ENCODE results near the gene STK32B.

STK32B gene

DNA sequence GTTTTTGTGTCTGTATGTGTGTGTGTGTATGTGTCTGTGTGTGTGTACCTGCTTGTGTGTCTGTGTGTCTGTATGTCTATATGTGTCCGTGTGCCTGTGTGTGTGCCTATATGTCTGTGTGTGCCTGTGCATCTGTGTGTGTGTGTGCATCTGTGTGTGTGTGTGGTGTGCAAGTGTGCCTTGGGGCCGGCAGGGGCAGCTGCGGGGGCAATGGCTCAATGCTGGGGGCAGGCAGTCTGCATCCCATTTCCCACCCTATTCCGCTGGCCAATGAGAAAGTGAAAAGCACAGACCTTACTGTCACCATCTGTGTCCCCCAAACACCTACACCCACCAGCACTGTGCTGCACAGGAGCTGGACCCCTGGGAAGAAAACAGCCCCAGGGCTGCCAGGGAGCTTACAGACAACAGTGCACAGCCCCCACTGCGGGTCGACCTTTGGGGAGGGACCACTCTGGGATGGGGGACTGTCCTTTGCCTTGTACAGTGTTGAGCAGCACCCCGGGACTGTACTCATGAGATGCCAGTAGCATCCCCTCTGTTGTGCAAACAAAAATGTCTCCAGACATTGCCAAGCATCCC is 411.1 kb downstream of the STK32B start:
- no peak overlapping the region for H3K4me3 ChIP-seq (ENCODE audit: control insufficient read depth, low read depth, low read length)
- TF ChIP-seq, protein P1, sequence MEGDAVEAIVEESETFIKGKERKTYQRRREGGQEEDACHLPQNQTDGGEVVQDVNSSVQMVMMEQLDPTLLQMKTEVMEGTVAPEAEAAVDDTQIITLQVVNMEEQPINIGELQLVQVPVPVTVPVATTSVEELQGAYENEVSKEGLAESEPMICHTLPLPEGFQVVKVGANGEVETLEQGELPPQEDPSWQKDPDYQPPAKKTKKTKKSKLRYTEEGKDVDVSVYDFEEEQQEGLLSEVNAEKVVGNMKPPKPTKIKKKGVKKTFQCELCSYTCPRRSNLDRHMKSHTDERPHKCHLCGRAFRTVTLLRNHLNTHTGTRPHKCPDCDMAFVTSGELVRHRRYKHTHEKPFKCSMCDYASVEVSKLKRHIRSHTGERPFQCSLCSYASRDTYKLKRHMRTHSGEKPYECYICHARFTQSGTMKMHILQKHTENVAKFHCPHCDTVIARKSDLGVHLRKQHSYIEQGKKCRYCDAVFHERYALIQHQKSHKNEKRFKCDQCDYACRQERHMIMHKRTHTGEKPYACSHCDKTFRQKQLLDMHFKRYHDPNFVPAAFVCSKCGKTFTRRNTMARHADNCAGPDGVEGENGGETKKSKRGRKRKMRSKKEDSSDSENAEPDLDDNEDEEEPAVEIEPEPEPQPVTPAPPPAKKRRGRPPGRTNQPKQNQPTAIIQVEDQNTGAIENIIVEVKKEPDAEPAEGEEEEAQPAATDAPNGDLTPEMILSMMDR (conservative IDR thresholded peaks at IDR 0.05; ENCODE audit: control insufficient read depth, insufficient read depth, low read depth, low read length): no peak
- no peak for DNase-seq (ENCODE audit: low read depth)

DNA sequence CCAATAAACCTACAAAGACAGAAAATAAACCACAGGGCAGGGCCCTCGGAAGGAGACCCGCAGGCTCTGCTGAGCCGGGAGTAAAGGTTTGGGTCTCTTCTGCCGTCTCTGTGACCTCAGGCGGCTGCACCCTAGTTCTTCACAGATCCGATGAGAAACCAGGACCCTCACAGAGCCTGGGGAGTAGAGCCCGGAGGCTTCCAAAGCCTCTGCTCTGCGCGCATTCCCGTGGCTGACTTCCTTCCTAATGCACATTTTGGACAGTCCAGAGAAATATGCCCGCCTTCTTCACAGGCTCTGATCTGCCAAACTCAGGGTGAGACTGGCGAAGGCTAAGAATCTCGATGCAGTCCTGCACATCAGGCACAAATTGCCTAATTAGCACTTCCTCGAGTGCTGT is 411.6 kb downstream of the STK32B start:
- DNase-seq (ENCODE audit: low read depth): no peak
- TF ChIP-seq, protein P1 (conservative IDR thresholded peaks at IDR 0.05; ENCODE audit: control insufficient read depth, insufficient read depth, low read depth, low read length): no peak

DNA sequence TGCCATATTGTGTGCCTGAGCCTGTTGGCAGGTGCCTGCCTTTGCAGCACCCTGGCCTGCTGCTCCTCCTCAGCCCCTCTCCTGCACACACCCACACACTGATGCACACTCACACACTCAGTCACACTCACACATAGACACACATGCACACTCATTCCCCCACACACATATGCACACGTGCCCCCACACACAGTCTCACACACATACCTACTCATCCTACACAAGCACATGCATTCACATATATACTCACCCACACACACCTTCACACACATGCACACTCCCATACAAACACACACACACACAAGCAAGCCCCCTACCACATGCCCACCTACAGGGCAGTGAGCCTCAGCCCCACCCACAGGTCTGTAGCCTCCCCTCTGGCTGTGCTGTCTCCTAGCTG is 412.1 kb downstream of the STK32B start:
- DNase-seq (ENCODE audit: low read depth): no peak
- TF ChIP-seq, protein P1 (conservative IDR thresholded peaks at IDR 0.05; ENCODE audit: control insufficient read depth, insufficient read depth, low read depth, low read length): no peak
- no peak overlapping the region for H3K4me3 ChIP-seq (ENCODE audit: control insufficient read depth, low read depth, low read length)

More for the DNA sequence above, 411.6 kb downstream of the STK32B start:
- no peak overlapping the region for H3K4me3 ChIP-seq (ENCODE audit: control insufficient read depth, low read depth, low read length)

DNA sequence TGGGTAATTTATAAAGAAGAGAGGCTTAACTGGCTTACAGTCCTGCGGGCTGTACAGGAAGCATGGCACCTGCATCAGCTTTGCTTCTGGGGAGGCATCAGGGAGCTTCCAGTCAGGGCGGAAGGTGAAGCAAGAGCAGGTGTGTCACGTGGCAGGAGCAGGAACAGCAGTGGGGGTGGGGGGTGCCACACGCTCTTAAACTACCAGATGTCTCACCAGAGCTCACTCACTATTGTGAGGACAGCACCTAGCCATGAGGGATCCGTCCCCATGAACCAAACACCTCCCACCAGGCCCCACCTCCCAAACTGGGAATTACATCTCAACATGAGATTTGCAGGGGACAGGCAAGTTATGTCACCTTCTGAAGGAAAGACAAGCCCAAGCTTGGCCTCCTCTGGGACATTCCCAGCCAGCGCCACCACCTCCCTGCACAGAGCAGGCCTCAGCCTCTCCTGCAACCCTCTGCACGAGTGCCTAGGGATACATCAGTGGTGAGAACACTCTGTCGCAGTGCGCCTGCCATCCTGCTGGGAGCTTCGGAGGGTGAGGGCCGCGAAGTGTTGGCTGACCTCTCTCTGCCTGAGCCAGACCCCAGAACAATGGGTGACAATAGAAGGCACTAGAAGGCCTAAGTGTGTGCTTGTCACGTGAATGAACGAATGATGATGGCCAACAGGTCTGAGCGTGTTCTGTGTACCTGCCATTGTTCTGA is 412.8 kb downstream of the STK32B start:
- no peak overlapping the region for H3K4me3 ChIP-seq (ENCODE audit: control insufficient read depth, low read depth, low read length)
- no peak for DNase-seq (ENCODE audit: low read depth)
- TF ChIP-seq, protein P1 (conservative IDR thresholded peaks at IDR 0.05; ENCODE audit: control insufficient read depth, insufficient read depth, low read depth, low read length): no peak

DNA sequence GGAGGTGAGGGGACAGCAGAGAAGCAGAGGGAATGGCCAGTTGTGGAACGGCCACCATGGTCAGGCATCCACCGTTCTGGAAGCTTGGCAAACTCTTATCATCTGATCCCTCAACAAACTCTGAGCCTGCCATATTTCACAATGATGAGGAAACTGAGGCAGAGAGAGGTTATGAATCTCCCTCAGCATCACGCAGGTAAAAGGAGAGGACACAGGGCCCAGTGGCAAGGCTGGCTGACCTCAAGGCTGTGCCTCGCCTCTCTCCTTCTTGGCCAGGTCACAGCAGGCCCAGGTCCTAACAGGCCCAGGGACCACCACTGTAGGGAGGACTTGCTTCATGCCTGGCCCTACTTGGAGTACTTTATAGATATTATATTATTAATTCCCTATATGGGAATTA is 414.2 kb downstream of the STK32B start:
- no peak for DNase-seq (ENCODE audit: low read depth)
- TF ChIP-seq, protein P1 (conservative IDR thresholded peaks at IDR 0.05; ENCODE audit: control insufficient read depth, insufficient read depth, low read depth, low read length): no peak
- H3K4me3 ChIP-seq (ENCODE audit: control insufficient read depth, low read depth, low read length): no peak overlapping the region

DNA sequence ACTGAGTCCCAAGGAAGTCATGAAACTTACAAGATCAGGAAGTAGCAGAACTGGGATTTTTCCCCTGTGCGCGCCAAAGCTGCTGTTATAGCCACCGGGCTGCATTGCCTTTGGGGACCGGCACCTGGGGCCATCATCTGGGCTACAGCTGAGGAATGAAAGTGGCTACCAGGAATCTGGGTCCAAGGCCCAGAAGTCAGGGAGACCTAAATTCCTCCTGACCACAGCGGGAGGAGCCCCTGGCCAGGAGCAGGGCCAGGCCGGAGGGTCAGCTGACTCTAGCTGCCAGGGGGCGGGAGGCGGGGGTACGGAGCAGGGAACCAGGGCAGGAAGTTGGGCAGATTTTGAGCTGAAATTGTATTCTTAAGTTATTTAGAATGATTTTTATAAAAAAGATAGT is 414.7 kb downstream of the STK32B start:
- no peak overlapping the region for H3K4me3 ChIP-seq (ENCODE audit: control insufficient read depth, low read depth, low read length)
- DNase-seq (ENCODE audit: low read depth): no peak
- TF ChIP-seq, protein P1 (conservative IDR thresholded peaks at IDR 0.05; ENCODE audit: control insufficient read depth, insufficient read depth, low read depth, low read length): no peak

Data from fibroblast of mammary gland (primary cell).